ENCODE results near the gene FOXJ3.

The FOXJ3 gene

GRCh38 chr1:42214447-42214871, 120.6 kb downstream of the FOXJ3 start:
- no peak overlapping the region for H3K4me2 ChIP-seq (ENCODE audit: low read depth, low read length, poor library complexity, severe bottlenecking)
- no peaks in the 10 kb centered on the region for H3K27me3 ChIP-seq (ENCODE audit: low read length)
- H2AFZ ChIP-seq (ENCODE audit: low read depth, low read length, severe bottlenecking): no peak overlapping the region
- H3K4me3 ChIP-seq (ENCODE audit: insufficient read depth, low read length, poor library complexity, severe bottlenecking): no peak overlapping the region
- H4K20me1 ChIP-seq (ENCODE audit: low read depth, low read length): no peaks in the 10 kb centered on the region
- no peaks in the 10 kb centered on the region for H3K9me2 ChIP-seq (replicated peaks; ENCODE audit: insufficient read depth, low read length)
- H3K36me3 ChIP-seq (ENCODE audit: low read length): peaks cover 8% of the 10 kb centered on the region; the same call in 1 of the 2 replicates
- TF ChIP-seq CTCF (IDR thresholded peaks at IDR 0.05; ENCODE audit: insufficient read depth, low read length, poor library complexity, severe bottlenecking) (no peak), EZH2phosphoT487 (conservative IDR thresholded peaks at IDR 0.05; ENCODE audit: low read length) (no peak)
- no peak overlapping the region for H3K9ac ChIP-seq (ENCODE audit: low read length)
- peaks cover 3% of the 10 kb centered on the region; the same call in 1 of the 2 replicates for H3F3A ChIP-seq (ENCODE audit: insufficient read depth)
- H3K9me3 ChIP-seq (ENCODE audit: insufficient read depth, low read length): no peaks in the 10 kb centered on the region
- no peak overlapping the region for H3K27ac ChIP-seq (ENCODE audit: low read depth, low read length)
- peaks cover 65% of the 10 kb centered on the region for H3K79me2 ChIP-seq (ENCODE audit: insufficient read depth, low read length)

GRCh38 chr1:42211224-42211623, 123.8 kb downstream of the FOXJ3 start:
- no peak overlapping the region for H2AFZ ChIP-seq (ENCODE audit: low read depth, low read length, severe bottlenecking)
- no peaks in the 10 kb centered on the region for H4K20me1 ChIP-seq (ENCODE audit: low read depth, low read length)
- no peak overlapping the region for H3K4me2 ChIP-seq (ENCODE audit: low read depth, low read length, poor library complexity, severe bottlenecking)
- no peak overlapping the region for H3K9ac ChIP-seq (ENCODE audit: low read length)
- H3K9me2 ChIP-seq (replicated peaks; ENCODE audit: insufficient read depth, low read length): no peaks in the 10 kb centered on the region
- no peak overlapping the region for H3K4me3 ChIP-seq (ENCODE audit: insufficient read depth, low read length, poor library complexity, severe bottlenecking)
- no peak for TF ChIP-seq CTCF (IDR thresholded peaks at IDR 0.05; ENCODE audit: insufficient read depth, low read length, poor library complexity, severe bottlenecking)
- H3K27me3 ChIP-seq (ENCODE audit: low read length): no peaks in the 10 kb centered on the region
- peaks cover 78% of the 10 kb centered on the region for H3K79me2 ChIP-seq (ENCODE audit: insufficient read depth, low read length)
- no peaks in the 10 kb centered on the region for H3K9me3 ChIP-seq (ENCODE audit: insufficient read depth, low read length)
- H3K27ac ChIP-seq (ENCODE audit: low read depth, low read length): no peak overlapping the region
- peaks cover 8% of the 10 kb centered on the region; the same call in 1 of the 2 replicates for H3K36me3 ChIP-seq (ENCODE audit: low read length)
- H3F3A ChIP-seq (ENCODE audit: insufficient read depth): peaks cover 3% of the 10 kb centered on the region; the same call in 1 of the 2 replicates

- Histone ChIP-seq H3K9me2 (replicated peaks; ENCODE audit: insufficient read depth, low read length) (no peaks in the 10 kb centered on the region), H2AFZ (ENCODE audit: low read depth, low read length, severe bottlenecking) (no peak overlapping the region), H3K27me3 (ENCODE audit: low read length) (no peaks in the 10 kb centered on the region), H3K27ac (ENCODE audit: low read depth, low read length) (no peak overlapping the region), H3K9ac (ENCODE audit: low read length) (no peak overlapping the region), H3K79me2 (ENCODE audit: insufficient read depth, low read length) (peaks cover 76% of the 10 kb centered on the region), H3K4me2 (ENCODE audit: low read depth, low read length, poor library complexity, severe bottlenecking) (no peak overlapping the region), H3F3A (ENCODE audit: insufficient read depth) (peaks cover 3% of the 10 kb centered on the region; the same call in 1 of the 2 replicates), H3K9me3 (ENCODE audit: insufficient read depth, low read length) (no peaks in the 10 kb centered on the region), H3K4me3 (ENCODE audit: insufficient read depth, low read length, poor library complexity, severe bottlenecking) (no peak overlapping the region), H3K36me3 (ENCODE audit: low read length) (peaks cover 10% of the 10 kb centered on the region; the same call in 1 of the 2 replicates), H4K20me1 (ENCODE audit: low read depth, low read length) (no peaks in the 10 kb centered on the region)
- TF ChIP-seq EZH2phosphoT487 (conservative IDR thresholded peaks at IDR 0.05; ENCODE audit: low read length): no peak
- TF ChIP-seq CTCF (IDR thresholded peaks at IDR 0.05; ENCODE audit: insufficient read depth, low read length, poor library complexity, severe bottlenecking): no peak
Measured at GRCh38 chr1:42210421-42211133, 124.5 kb downstream of the FOXJ3 start.

All from SU-DHL-6 (cell line).